HG02885 (cell line): ENCODE data around the gene RNGTT.
"Not testable (repeated sequence)": the region's sequence is repeated elsewhere in the genome, so short reads cannot be mapped to it uniquely, and the experiment has no call there.

Source experiments
- ATAC-seq: cut with Tn5 transposase; IDR thresholded peaks from one replicate; pipeline ENCODE4 v1.9.1; 2021; ENCODE audit warnings: mild to moderate bottlenecking; ENCODE audit not compliant: unreplicated experiment, poor library complexity

RNGTT gene

GRCh38 chr6:88972504-88973423, 9.3 kb upstream of the RNGTT start:
- ATAC-seq: no peak

GRCh38 chr6:88970301-88970700, 6.9 kb upstream of the RNGTT start:
- ATAC-seq: no peak

GRCh38 chr6:88969255-88969654, 5.8 kb upstream of the RNGTT start:
- ATAC-seq: not testable (repeated sequence)

DNA sequence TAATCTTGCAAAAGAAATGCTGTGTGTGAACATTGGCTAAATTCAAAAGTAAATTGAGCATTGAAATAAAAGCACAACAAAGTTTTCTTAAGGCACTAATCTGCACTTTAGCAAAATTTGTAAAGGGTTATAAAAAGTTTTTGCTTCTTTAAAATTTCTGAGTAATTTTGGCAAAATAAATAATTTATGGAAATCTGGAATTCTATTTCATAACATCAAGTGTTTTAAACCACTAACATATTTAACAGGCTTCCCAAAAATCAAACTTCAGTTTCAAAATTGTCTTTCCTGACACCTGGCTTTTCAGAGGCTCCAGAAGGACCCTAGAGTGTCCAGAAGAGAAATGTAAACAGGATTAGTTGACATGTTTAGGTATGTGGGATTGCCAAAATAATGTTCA, 4.5 kb upstream of the RNGTT start:
- no peak for ATAC-seq

- ATAC-seq: no peak
Observed at GRCh38 chr6:88965691-88966090, 2.3 kb upstream of the RNGTT start.

DNA sequence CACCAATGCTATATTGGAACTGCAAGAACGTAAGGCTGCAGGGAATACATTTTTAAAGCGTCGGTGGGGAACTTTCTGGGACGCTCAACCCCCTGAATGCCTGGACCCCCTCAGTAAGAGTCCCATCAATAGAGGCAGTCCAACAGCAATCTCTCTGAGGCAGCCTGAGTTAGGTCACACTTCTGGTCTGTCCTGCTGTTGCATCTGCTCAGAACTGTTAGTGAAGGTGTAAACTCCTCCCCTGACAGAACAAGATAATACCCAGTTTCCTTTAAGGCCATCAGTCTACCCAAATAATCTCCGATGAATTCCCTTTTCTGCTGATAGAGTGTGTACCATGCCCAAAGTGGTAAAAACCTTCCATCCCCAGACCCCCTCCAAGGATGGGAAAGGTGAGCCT, 1.1 kb upstream of the RNGTT start:
- ATAC-seq: no peak

- no peak for ATAC-seq
Observed at GRCh38 chr6:88958842-88959241, 4.6 kb downstream of the RNGTT start.

GRCh38 chr6:88953550-88954386, 9.7 kb downstream of the RNGTT start:
- ATAC-seq: no peak

DNA sequence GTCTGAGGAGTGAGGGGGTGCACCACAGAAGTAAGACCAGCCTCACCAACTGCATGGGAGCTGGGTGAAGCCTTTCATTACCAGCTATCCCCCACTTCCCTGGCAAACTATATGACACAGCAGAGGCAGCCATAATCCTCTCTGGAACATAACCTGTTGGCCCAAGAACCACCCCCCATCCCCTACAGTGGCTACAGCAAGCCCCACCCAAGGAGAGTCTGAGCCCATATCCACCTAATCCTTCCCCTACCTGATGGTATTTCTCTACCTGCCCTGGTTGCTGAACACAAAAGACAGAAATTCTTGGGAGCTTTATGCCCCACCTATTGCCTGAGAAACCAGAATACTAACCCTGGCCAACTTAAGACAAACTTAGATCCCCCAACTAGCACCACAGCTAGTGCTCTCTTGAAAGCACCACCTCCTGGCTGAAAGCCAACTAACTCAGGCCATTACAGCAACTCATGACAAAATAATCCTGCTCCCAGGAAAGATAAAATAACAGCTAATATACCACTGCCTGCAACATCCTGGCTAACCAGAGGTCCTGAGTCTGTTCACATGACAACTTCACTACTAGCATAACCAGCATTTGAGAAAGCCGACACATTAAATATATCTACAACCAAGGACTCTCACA, 11.2 kb downstream of the RNGTT start:
- ATAC-seq: no peak

DNA sequence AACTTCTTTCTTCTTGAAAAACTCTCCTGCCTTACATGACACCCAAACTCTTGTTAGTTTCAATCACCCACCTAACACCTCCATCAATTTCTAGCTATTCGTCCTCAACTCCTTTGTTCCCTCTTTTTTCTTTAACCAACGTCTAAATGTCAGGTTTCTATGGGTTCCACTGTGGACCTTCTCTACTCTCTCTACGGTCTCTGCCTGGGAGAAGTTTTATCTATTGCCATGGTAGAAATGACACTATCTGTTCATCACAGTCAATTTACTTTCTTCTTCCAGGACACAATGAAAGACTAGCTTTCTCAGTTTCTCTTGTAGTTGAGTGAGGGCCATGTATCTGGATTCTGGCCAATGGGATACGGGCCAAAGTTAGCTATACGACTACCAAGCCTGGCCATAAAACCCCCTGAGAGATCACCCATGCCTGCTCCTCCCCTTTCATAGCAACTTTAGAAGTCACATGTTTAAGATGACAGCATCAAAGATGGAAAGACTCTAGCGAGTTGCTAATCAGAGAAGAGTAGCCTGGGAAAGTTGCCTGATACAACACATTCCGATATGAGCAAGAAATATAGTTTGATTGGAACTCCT, 17.9 kb downstream of the RNGTT start:
- ATAC-seq: no peak

DNA sequence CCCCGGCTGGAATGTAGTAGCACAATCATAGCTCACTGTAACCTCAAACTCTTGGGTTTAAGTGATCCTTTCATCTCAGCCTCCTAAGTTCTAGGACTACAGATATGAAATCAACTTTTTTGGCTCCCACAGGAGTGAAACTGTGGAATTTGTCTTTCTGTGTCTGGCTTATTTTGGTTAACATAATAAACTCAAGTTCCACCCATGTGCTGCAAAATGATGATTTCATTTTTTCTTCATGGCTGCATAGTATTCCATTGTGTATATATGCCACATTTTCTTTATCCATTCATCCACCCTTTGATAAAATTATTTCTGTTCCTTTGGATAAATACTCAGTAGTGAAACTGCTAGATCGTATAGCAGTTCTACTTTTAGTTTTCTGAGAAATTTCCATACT, 29.9 kb downstream of the RNGTT start:
- ATAC-seq: no peak

DNA sequence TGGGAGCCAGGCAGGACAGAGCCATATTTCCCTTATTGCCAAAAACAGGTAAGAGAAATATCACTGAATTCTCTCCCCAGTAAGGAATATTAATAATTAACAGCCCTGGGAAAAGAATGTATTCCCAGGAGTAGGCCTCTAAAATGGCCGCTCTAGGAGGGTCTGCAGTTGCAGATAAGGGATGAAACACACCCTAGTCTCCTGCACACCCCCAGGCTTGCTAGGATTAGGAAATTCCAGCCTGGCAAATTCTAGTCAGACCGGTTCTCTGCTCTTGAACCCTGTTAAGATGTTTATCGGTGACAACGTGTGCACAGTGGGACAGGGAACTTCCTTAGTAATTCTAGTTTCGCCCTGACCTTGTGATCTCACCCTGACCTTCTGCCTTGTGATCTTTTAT, 31.4 kb downstream of the RNGTT start:
- ATAC-seq: not testable (repeated sequence)

GRCh38 chr6:88922775-88923548, 40.5 kb downstream of the RNGTT start:
- ATAC-seq: no peak

DNA sequence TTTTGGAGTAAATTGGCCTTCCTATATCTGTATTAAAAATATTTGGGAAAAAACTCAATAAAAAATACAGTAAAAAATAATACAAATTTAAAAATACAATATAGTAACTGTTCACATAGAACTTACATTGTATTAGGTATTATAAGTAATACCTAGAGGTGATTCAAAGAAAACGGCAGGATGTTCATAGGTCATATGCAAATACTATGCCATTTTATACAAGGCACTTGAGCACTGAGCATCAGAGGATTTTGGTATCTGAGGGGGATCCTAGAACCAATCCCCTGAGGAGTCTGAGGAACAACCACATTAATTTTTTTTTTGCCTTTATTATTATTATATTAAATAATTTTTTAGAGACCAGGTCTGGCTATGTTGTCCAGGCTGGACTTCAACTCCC, 41.7 kb downstream of the RNGTT start:
- no peak for ATAC-seq

DNA sequence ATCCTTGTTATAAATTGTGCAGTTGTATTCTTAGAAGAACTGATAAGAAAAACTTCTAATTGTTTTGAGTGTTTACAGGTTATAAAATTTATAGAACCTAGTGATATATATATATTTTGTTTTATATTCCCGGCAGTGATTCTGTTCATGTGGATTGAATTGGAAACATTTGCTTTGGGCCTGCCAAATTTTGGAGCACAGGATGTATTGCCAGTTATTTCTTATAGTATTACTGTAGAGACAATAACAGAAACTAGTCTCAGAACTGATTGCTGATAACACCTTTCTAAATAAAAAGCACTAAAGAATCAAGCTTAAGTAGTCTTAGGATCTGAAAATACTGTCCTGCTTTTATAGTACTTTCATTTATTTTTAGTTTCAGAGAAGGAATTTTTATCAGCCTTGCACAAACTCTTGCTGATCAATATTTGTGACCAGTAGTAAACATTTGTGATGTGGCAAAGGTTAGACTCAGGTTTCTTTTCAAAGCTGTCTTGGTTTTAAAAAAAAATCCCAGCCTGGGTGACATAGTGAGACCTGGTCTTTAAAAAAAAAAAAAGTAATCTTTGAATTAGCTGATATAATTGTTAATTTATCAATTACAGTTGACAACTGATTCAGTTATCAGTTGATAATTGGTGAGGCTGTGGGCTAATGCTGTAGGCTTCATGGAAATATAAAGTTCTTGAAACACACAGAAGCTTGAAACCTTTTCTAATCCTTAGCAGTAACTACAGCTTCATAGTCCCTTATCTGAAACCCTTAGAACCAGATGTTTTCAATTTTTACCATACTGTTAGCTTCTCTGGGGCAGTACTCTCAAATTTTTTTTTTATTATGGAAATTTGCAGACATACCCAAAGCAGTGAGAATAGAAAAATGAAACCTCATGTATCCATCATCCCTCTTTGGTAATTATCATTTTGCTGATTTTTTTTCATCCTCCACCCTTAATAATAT, 42.4 kb downstream of the RNGTT start:
- ATAC-seq: no peak

DNA sequence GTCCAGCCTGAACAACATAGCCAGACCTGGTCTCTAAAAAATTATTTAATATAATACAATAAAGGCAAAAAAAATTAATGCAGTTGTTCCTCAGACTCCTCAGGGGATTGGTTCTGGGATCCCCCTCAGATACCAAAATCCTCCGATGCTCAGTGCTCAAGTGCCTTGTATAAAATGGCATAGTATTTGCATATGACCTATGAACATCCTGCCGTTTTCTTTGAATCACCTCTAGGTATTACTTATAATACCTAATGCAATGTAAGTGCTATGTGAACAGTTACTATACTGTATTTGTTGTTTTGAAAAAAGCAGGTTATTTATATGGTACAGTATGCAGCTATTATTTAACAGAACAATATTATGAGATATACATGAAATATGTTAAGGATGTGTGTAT, 43.3 kb downstream of the RNGTT start:
- no peak for ATAC-seq

DNA sequence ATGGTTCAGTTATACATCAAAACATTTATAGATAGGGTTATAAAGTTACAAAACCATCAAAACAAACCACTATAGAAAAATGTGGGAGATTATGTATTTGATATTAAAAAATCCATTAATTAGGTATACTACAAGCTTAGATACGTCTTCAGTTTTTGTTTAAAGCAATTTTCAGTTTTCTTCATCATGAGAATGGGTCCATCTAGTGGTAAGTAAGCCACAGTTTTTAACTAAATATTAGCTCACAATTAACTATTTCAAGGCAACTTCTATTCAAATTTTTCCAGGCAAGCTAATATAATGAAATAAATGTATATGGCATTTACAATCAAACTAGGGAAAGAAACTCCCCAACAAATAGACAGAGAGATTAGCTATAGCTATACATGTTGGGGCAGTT, 44.4 kb downstream of the RNGTT start:
- ATAC-seq: no peak

DNA sequence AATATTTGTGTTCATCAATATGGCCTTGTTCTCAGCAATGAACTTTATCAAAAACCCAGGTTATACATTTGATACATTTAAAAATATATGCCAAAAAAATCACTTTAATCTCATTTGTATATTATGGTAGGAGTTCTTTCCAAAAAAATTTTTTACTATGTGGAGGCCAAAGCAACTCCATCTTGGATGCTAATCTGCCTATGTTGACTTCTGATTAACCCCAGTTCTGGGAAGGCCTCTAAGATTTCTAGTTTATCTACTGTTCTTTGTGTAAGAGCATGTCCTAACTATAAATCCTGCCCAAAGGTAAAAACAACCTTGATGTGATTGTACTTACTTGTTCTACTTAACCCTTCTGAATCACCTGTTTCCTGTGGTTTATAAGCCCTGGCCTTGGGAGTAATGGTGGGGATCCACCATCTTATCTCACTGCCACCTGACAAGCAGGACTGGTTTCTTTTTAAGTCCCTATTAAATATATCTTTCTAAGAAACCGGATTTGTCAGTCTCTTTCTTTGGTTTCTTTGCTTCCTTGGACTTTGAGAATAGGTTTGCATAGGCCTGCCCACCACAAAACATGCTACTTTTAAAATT, 46.7 kb downstream of the RNGTT start:
- ATAC-seq: no peak
